T-helper 17 cell (primary cell): ENCODE data around the gene ART5. TPM values are rescaled to one million over a fixed set of nuclear protein-coding genes. Genes with fewer than 3 reads are reported as not detected.
"Not testable (repeated sequence)": the region's sequence is repeated elsewhere in the genome, so short reads cannot be mapped to it uniquely, and the experiment has no call there.

ENCODE experiments used
- ATAC-seq: fragments of 150-1000 bp; cut with Tn5 transposase; 2 replicates; pipeline ENCODE4 v1.10.0; 2021; ENCODE audit warnings: mild to moderate bottlenecking, moderate library complexity
- DNase-seq, 3 donors: peaks; one replicate each; pipeline versions ENCODE4 v3.0.0 to v3.0.0-alpha.2; 2020 to 2021
- H3K9me3 ChIP-seq: one replicate; pipeline ENCODE4 v1.7.0; 2013; ENCODE audit warnings: low read length, mild to moderate bottlenecking; ENCODE audit not compliant: control insufficient read depth, poor library complexity, severe bottlenecking
- H3K27ac Mint-ChIP-seq: one replicate; pipeline ENCODE4 v1.8.0; 2022; ENCODE audit warnings: mild to moderate bottlenecking, moderate library complexity, mixed read lengths
- H3K27me3 Mint-ChIP-seq: one replicate; pipeline ENCODE4 v1.8.0; 2022; ENCODE audit warnings: mixed read lengths
- H3K36me3 Mint-ChIP-seq: one replicate; pipeline ENCODE4 v1.8.0; 2022; ENCODE audit warnings: low read depth, mixed read lengths
- H3K4me1 Mint-ChIP-seq: one replicate; pipeline ENCODE4 v1.8.0; 2022; ENCODE audit warnings: mild to moderate bottlenecking, mixed read lengths
- H3K4me3 Mint-ChIP-seq: one replicate; pipeline ENCODE4 v1.8.0; 2022; ENCODE audit warnings: mild to moderate bottlenecking, moderate library complexity, mixed read lengths
- total RNA-seq, 4 donors: library from RNA in 2 of 4; stranded (reverse) in 2 of 4; gene quantifications; one replicate each; pipeline ENCODE4 v1.2.3 and lab custom pipeline; 2022 to 2026

Gene ART5
- total RNA-seq, 2 donors from 2014 or later: not detected

GRCh38 chr11:3605771-3606203 lies 36.0 kb downstream of the ART5 start:
- no peak overlapping the region for H3K4me3 Mint-ChIP-seq
- H3K27ac Mint-ChIP-seq: no peak overlapping the region
- no peak for DNase-seq

GRCh38 chr11:3605283-3605662 lies 36.5 kb downstream of the ART5 start:
- DNase-seq: no peak
- no peaks in the 10 kb centered on the region for H3K27me3 Mint-ChIP-seq
- no peaks in the 10 kb centered on the region for H3K9me3 ChIP-seq
- no peak overlapping the region for H3K27ac Mint-ChIP-seq
- no peaks in the 10 kb centered on the region for H3K36me3 Mint-ChIP-seq
- peaks cover 8% of the 10 kb centered on the region for H3K4me1 Mint-ChIP-seq
- no peak overlapping the region for H3K4me3 Mint-ChIP-seq
- ATAC-seq: no peak

More at GRCh38 chr11:3605771-3606203, 36.0 kb downstream of the ART5 start:
- no peaks in the 10 kb centered on the region for H3K9me3 ChIP-seq
- Mint-ChIP-seq H3K4me1 (peaks cover 8% of the 10 kb centered on the region), H3K36me3 (no peaks in the 10 kb centered on the region), H3K27me3 (no peaks in the 10 kb centered on the region)
- no peak for ATAC-seq

- H3K4me3 Mint-ChIP-seq: no peak overlapping the region
- peaks cover 8% of the 10 kb centered on the region for H3K4me1 Mint-ChIP-seq
- H3K36me3 Mint-ChIP-seq: peaks cover 2% of the 10 kb centered on the region
- ATAC-seq (no peak), DNase-seq (no peak)
- H3K9me3 ChIP-seq: no peaks in the 10 kb centered on the region
- peaks cover 8% of the 10 kb centered on the region for H3K27me3 Mint-ChIP-seq
- H3K27ac Mint-ChIP-seq: no peak overlapping the region
These were observed 37.6 kb downstream of the ART5 start for GRCh38 chr11:3604167-3604566.

GRCh38 chr11:3600201-3600600 lies 41.6 kb downstream of the ART5 start:
- not testable (repeated sequence) for H3K4me3 Mint-ChIP-seq, H3K36me3 Mint-ChIP-seq, H3K4me1 Mint-ChIP-seq, DNase-seq, H3K27ac Mint-ChIP-seq, H3K9me3 ChIP-seq, ATAC-seq
- peaks cover 29% of the 10 kb centered on the region for H3K27me3 Mint-ChIP-seq

GRCh38 chr11:3597743-3598142 lies 44.0 kb downstream of the ART5 start:
- not testable (repeated sequence) for H3K27ac Mint-ChIP-seq, H3K4me3 Mint-ChIP-seq, H3K36me3 Mint-ChIP-seq, H3K4me1 Mint-ChIP-seq, DNase-seq, ATAC-seq, H3K9me3 ChIP-seq
- peaks cover 29% of the 10 kb centered on the region for H3K27me3 Mint-ChIP-seq

GRCh38 chr11:3591326-3591725 lies 50.5 kb downstream of the ART5 start:
- H3K9me3 ChIP-seq, DNase-seq, H3K4me3 Mint-ChIP-seq, H3K36me3 Mint-ChIP-seq, H3K27ac Mint-ChIP-seq, H3K4me1 Mint-ChIP-seq, ATAC-seq: not testable (repeated sequence)
- peaks cover 25% of the 10 kb centered on the region for H3K27me3 Mint-ChIP-seq

- not testable (repeated sequence) for H3K4me1 Mint-ChIP-seq, ATAC-seq
These were observed 51.6 kb downstream of the ART5 start for GRCh38 chr11:3590193-3590592.

GRCh38 chr11:3588776-3589175 lies 53.0 kb downstream of the ART5 start:
- not testable (repeated sequence) for DNase-seq, H3K4me1 Mint-ChIP-seq, H3K9me3 ChIP-seq, ATAC-seq, H3K27ac Mint-ChIP-seq, H3K36me3 Mint-ChIP-seq, H3K4me3 Mint-ChIP-seq
- peaks cover 41% of the 10 kb centered on the region for H3K27me3 Mint-ChIP-seq

More at GRCh38 chr11:3590193-3590592, 51.6 kb downstream of the ART5 start:
- peaks cover 31% of the 10 kb centered on the region for H3K27me3 Mint-ChIP-seq
- H3K9me3 ChIP-seq, DNase-seq, H3K4me3 Mint-ChIP-seq, H3K36me3 Mint-ChIP-seq, H3K27ac Mint-ChIP-seq: not testable (repeated sequence)

Other genes with a start within 250 kb of the ART5 start
- gene ART1, start 3.1 kb upstream of the ART5 start, total RNA-seq: not detected
- 1 to 10 TPM in 1 of 2 donors, under 1 TPM in 1; 0.82 to 1.2 TPM for gene CHRNA10, start 29.4 kb upstream of the ART5 start, total RNA-seq
- gene NUP98, start 155.6 kb upstream of the ART5 start, total RNA-seq: 100 to 1,000 TPM; 120 to 128 TPM
- gene PGAP2, start 166.6 kb upstream of the ART5 start, total RNA-seq: 10 to 100 TPM; 17.8 to 19.3 TPM
- 100 to 1,000 TPM; 114 to 123 TPM for gene RHOG, start 199.0 kb upstream of the ART5 start, total RNA-seq
- 100 to 1,000 TPM; 115 to 125 TPM for gene STIM1, start 213.7 kb upstream of the ART5 start, total RNA-seq